HTERT RPE-1 (cell line): ENCODE data around the gene MZT1.

Source experiments
- in situ Hi-C: fragments of 300-500 bp; cut with MboI; formaldehyde crosslinking; loops from 4 replicates; pipeline ENCODE4 v1.14.3; 2020; ENCODE audit warnings: low sequenced_read_pairs

The MZT1 gene

GRCh38 chr13:72686766-72687165 is 40.7 kb downstream of the MZT1 start:
- in situ Hi-C loops = no loop called here

DNA sequence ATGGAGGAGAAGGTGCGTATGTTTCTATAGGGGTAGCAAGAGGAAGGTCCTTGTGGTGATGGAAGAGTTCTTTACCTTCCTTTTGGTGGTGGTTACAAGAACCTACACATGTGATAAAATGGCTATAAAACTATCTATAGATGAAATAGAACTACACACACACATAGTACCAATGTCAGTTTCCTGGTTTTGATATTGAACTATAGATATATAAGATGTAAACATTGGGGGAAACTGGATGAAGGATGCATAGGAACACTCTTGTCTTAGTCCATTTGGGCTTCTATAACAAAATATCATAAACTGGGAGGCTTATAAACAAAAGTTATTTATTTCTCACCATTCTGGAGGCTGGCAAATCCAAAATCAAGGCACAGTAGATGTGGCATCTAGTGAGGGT is 47.1 kb downstream of the MZT1 start:
- in situ Hi-C loops = no loop called here

DNA sequence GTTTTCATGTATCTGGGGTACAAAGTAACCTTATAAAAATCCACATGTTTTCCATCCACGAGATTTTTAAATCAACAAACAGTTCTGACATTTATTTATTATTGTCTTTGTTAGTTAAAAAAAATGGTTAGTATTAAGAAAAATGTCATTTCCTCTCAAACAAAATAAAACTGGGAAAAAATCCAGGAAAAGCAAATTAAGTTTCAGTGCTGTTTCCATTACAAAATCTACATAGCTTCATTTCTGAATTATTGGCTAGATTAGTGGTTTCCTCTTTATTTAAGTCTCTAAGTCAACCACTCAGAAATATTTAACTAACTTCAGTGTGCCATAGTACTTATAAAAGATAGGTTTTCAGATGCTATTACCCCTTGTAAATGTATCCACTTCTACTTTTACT is 49.1 kb downstream of the MZT1 start:
- in situ Hi-C loops = no loop called here

GRCh38 chr13:72677431-72677830 is 50.0 kb downstream of the MZT1 start:
- in situ Hi-C loops = no loop called here

DNA sequence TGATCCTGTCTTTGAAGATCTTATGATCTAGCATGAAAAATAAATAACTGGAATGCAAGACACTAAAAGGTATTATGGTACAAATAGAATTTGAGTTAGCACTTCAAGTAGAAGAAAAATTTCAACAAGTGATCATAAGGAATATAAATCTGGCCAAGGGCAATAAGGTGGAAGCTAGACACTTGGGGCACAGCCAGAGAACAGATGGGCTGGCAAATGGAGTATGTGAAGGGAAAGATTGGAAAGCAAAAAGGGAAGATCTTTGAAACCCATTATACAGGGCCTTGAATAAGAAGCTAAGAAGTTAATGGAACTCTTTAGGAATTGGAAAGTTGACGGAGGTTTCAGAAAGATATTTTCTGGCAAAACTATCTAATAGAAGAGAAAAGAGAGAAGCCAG is 61.0 kb downstream of the MZT1 start:
- in situ Hi-C loops = no loop called here

DNA sequence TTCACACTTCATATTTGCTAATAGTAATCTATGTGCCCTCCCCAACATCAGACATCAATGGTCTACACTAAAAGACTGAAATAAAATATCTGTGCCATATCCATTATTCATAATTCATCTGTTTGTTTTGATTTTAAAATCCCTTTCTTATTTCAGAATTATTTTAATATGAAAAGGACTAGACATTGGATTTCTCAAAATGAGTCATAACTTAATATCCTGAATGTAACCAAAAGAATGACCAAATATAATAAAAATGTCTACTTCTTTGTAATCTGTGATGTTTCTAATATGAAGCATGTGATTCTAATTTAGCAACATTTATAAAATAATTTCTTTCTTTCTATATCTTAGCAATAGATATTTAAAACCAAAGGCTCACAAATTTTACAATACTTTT is 64.9 kb downstream of the MZT1 start:
- in situ Hi-C loops = no loop called here
